GM19043 (cell line): ENCODE data around the gene ALDH3B2.
"Not testable (repeated sequence)": the region's sequence is repeated elsewhere in the genome, so short reads cannot be mapped to it uniquely, and the experiment has no call there.

Source experiments
- ATAC-seq: cut with Tn5 transposase; IDR thresholded peaks from one replicate; pipeline ENCODE4 v1.9.1; 2021; ENCODE audit warnings: low read depth; ENCODE audit not compliant: unreplicated experiment

ALDH3B2 gene

GRCh38 chr11:67674442-67674871 is at the start of gene ALDH3B2:
TSS of gene ALDH3B2 (minus strand) at chr11:67674623. CDS start at chr11:67666935, 7,688 bp downstream.
- ATAC-seq: no peak

GRCh38 chr11:67723036-67723435 is 48.6 kb upstream of the ALDH3B2 start:
- not testable (repeated sequence) for ATAC-seq

DNA sequence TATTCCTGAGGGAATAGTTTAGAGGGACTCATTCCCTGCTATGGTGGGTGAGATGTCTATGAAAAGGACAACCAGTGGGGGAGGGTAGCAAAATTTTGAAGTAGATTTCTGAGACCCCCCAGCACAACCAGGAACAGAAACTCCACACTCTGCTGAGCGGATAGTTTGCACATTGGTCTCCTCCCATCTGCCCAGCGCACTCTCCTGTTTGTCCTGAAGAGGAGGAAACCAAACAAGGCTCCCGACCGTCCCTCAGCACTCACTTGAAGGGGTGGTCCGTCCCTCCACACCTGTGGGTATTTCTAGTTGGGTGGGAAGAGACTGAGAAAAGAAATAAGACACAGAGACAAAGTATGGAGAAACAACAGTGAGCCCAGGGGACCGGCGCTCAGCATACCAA is 41.8 kb upstream of the ALDH3B2 start:
- not testable (repeated sequence) for ATAC-seq

GRCh38 chr11:67715801-67716200 is 41.4 kb upstream of the ALDH3B2 start:
- ATAC-seq: not testable (repeated sequence)

DNA sequence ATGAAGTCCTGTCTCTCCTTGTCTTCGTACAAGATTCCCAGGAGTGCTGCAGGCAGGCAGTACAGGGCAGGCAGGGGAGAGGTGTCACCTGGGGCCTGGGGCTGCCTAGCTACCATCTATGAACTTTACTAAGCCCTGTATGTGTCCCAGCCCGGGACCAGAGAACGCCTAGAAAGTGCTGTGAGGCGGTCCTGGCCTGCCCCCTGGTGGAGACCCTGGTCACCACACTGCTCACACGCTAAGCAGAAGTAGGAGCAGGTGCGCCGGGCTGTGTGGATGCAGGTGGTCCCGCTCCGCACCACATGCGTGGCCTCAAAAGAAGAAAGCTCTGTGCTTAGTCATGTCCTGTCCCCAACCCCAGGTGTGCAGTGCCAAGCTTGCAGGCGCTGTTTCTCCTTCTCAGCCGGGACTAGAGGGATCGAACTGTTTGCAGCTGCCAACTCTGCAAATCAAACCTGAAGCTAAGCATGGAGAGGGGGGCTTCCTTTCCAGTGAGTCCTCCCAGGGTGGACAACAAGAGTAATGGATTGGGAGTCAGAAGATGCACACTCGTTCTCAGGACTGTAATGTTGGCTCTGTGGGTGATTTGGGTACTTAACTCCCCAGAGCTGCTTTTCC is 39.6 kb upstream of the ALDH3B2 start:
- not testable (repeated sequence) for ATAC-seq

- ATAC-seq: not testable (repeated sequence)
These were observed 37.3 kb upstream of the ALDH3B2 start for GRCh38 chr11:67711676-67712075.

DNA sequence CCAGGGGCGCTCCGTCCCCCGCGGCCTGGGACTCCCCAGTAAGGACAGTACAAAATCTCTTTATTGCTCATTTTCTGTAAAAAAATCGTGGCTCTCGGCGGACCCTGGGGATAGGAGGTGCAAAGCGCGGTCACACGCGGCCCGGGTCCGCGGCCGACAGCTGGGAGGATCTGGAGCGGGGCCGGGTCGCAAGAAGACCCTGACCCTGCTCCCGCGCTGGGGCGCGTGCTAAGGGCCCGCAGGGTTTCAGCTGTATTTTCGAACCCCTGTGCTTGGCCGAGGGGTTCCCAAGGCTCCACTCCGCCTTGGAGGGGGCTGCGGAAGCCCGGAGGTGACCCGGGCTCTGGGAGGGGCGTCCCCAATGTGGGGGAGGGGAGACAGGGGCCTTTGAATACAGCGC is 36.8 kb upstream of the ALDH3B2 start:
- ATAC-seq: not testable (repeated sequence)

DNA sequence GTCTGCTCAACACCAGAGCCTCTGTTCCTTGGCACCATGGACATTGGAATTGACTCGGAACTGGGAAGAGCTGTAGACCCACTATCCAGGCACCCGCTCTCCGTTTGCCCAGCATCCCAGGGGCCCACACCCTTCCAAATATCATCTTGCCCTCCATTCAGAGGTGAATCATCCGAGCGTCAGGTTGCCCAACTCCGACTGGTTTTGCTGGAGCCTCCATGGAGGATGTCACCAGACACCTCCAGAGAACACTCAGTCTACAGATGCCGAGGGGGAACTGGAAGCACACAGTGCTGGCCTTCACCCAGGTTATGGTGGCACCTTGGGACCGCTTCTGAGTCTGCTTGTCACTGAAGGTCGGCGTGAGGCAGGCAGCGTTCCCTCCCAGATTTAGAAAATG is 35.4 kb upstream of the ALDH3B2 start:
- ATAC-seq: not testable (repeated sequence)

DNA sequence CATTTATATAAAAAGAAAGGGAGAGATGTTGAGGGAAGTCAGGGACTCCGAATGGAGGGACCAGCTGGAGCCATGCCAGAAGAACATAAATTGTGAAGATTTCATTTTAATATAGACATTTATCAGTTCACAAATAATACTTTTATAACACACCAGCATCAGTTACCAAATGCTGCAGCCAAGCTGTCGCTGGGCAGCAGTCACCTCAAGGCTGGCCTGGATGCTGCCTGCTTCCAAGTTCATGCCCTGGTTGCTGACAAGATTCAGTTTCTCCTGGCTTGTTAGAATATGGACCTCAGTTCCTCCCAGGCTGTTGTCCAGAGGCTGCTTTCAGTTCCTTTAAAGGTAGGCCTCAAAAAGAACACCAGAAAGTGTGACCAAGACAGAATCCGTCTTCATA is 30.8 kb upstream of the ALDH3B2 start:
- ATAC-seq: no peak

DNA sequence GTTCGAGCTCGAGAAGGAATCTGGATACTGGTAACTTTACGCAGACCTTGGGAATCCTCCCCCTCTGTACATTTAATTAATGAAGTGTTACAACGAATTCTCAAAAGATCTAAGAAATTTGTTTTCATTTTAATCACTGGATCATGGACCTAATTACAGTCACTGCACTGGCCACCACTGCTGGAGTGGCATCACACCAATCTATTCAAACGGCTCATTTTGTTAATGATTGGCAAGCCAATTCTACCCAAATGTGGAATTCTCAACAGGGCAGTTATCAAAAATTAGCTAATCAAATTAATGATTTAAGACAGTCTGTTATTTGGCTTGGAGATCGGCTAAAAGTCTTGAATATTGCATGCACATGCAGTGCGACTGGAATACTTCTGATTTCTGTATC is 30.1 kb upstream of the ALDH3B2 start:
- no peak for ATAC-seq

- not testable (repeated sequence) for ATAC-seq
These were observed 29.3 kb upstream of the ALDH3B2 start for GRCh38 chr11:67703709-67704108.

DNA sequence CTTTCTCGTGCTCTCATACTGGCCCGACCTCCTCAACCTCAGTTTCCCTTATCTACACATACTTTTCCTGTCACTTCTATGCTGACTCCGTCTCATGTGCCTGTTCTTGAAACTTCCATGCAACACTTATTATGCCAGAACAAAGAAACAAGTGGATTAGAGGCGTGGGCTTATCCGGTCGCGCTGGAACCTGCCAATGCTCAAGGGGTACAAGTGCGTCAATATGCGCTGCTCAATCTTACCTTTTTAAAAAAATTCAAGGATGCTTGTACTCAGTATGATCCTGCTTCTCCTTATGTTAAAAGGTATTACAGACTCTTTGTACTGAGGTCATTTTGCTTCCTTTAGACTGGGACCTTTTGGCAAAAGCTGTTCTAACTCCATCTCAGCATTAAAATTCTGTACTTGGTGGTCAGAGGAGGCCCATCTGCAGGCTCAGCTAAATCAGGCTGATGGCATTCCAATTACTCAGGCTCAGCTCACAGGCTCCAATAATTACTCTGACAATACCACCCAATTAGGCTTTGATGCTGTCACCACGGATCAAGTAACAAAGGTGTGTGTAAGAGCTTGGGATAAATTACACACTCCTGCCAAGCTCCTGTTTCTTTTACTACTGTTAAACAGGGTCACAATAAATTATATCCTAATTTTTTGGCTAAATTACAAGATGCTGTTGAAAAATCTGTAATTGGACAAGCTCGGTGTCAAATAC is 26.3 kb upstream of the ALDH3B2 start:
- ATAC-seq: no peak

- no peak for ATAC-seq
These were observed 25.7 kb upstream of the ALDH3B2 start for GRCh38 chr11:67700141-67700540.

GRCh38 chr11:67699521-67699920 is 25.1 kb upstream of the ALDH3B2 start:
- no peak for ATAC-seq

DNA sequence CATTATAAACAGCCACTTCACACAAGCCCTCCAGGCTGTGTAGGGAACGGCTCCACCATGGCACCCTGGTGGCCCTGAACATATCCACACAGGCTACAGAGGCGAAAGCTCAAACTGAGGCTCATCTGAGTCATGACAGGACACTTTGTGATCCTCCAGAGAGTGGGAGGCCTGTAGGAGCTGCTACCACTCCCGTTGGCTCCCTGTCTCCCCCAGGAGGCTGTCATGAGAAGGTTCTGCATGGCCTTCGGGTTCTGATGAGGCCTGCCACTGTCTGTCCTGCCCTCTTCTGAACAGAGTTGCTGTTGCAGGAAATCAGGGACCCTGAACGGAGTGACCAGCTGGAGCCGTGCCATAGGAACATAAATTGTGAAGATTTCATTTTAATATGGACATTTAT is 23.8 kb upstream of the ALDH3B2 start:
- ATAC-seq: no peak

DNA sequence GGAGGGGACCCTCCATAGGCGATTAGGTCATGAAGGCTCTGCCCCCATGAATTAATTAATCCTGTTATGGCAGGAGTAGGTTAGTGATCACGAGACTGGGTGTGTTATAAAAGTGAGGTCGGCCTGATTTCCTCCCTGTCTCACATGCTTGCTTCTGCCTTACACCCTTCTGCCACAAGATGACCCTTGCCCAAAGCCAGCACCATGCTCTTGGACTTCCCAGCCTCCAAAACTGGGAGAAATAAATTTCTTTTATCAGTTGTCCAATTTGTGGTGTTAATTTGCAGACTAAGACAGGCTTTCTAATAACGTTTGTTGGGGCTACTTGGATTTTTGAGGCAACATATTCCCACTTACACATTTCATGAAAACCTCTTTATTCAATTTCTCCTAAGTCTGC is 23.4 kb upstream of the ALDH3B2 start:
- ATAC-seq: no peak

DNA sequence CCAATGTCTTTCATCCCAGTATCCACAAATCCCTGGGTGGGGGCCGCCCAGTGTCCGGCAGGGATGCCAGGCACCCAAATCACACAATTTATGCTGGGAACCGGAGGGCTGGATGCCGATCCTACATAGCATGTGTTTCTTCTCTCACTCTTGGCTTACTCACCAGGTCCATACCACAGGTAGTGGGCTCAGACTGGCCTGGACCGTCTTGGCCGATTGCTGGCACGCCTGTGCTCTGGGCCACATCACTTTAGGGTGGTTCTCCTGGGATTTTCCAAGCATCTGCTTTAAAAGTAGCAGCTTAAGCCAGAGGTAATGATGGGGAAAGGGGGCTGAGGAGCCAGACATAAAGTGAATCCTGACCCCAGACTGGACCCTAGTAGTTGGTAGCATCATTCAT is 22.6 kb upstream of the ALDH3B2 start:
- ATAC-seq: no peak

- no peak for ATAC-seq
These were observed 21.2 kb upstream of the ALDH3B2 start for GRCh38 chr11:67695606-67696005.

DNA sequence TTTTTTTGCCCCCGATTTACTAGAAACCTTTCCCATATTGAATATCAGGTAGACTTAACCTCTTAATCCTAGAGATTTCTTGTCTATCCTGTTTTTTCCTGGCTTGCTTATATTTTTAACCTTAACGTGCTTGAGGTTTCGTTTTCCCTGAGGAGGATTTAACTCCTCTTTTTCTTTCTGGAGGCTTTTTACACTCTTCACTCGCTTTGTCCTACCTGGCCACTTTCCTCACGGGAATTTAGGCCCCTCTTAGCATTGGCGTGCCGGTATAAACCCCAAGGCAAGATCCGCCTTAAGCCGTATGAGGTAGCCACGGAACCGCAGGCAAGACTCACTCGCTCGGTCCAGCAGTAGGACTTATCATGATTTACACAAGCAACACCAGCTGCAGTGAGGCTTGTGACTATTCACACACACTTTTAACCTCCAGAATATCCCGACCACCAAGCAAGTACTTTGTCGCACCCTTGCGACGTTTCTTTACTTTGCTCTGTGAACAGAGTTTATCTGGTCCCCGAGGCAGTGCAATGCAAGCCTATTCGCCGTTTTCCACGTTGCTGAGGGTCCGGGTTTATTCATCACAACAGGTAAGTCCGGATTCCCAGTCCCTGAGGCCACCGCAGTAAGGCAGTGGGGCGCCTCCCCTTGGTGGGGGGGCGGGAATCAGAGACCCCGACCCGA is 20.6 kb upstream of the ALDH3B2 start:
- no peak for ATAC-seq

GRCh38 chr11:67691149-67691548 is 16.7 kb upstream of the ALDH3B2 start:
- no peak for ATAC-seq

DNA sequence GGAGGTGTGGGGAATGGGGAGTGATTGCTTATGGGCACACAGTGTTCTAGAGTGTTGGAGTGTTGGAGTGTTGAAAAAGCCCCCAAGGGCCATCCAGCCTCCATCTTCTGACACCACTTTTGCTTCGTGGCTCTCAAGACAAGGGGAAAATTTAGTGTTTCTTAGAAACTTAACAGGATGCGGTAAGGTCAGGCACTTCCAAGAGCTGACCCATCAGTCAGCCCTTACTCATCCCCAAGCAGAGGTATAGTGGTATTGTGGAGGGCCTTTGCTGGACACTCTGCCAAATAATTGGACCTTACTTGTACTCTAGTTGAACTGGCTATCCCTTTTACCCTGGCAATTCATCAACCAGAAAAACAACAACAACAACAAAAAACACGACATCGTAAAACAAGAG is 14.8 kb upstream of the ALDH3B2 start:
- no peak for ATAC-seq

DNA sequence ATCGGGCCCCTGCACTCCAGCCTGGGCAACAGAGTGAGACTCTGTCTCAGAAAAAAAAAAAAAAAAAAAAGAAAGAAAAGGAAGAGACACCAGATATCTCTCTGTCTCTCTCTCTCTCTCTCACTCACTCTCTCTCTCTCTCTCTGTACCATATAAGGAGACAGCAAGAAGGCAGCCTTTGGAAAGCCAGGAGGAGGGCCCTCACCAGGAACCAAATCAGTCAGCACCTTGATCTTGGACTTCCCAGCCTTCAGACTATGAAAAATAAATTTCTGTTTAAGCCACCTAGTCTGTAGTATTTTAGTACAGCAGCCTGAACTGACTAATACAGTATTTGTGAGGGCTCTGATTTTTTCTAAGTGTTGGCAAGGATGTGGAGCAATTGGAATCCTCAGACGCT is 13.6 kb upstream of the ALDH3B2 start:
- ATAC-seq: no peak
